OCI-LY7 (cell line): ENCODE measurements around the gene SUOX. TPM values are rescaled to one million over a fixed set of nuclear protein-coding genes. Genes with fewer than 3 reads are reported as not detected.

Experiments
- Bru-seq: library from RNA; stranded (reverse); fragments of 400-500 nt; gene quantifications from one replicate; lab custom pipeline; 2021; lab: Mats Ljungman, UMichigan
- BruChase-seq, 2 experiments: library from RNA; stranded (reverse); fragments of 400-500 nt; gene quantifications; one replicate each; lab custom pipeline; 2021; lab: Mats Ljungman, UMichigan
- BruUV-seq: library from RNA; stranded (reverse); fragments of 400-500 nt; replicated peaks from 2 replicates; lab custom pipeline; 2021; lab: Mats Ljungman, UMichigan
- CTCF ChIA-PET: fragments of 300-600 bp; sonication (Branson Sonifier 250); formaldehyde crosslinking; loops from one replicate; lab custom pipeline; 2022; ENCODE audit warnings: antibody characterized with exemption; ENCODE audit not compliant: unreplicated experiment; lab: Charles Lee
- POLR2A ChIA-PET: fragments of 300-600 bp; sonication (Branson Sonifier 250); formaldehyde crosslinking; loops from one replicate; lab custom pipeline; 2022; ENCODE audit warnings: antibody characterized with exemption; lab: Charles Lee
- DNase-seq: peaks from one replicate; pipeline ENCODE4 v3.0.0-alpha.2; 2015; ENCODE audit warnings: low spot score
- H2AFZ ChIP-seq: fragments of 200-600 bp; sonication (generic), shearing (Covaris generic); 2 replicates; pipeline ENCODE4 v1.6.1; 2014; ENCODE audit warnings: mild to moderate bottlenecking, antibody characterized with exemption, low read length, moderate library complexity
- H3K27ac ChIP-seq: fragments of 200-600 bp; sonication (generic); 2 replicates; pipeline ENCODE4 v1.5.1; 2014; ENCODE audit warnings: mixed run types, low read depth, mild to moderate bottlenecking, moderate library complexity, low read length, inconsistent platforms; ENCODE audit not compliant: poor library complexity, severe bottlenecking
- H3K36me3 ChIP-seq: fragments of 200-600 bp; sonication (generic); 2 replicates; pipeline ENCODE4 v1.6.1; 2014; ENCODE audit warnings: mild to moderate bottlenecking, antibody characterized with exemption, low read length, moderate library complexity, mixed read lengths; ENCODE audit not compliant: insufficient read depth
- H3K4me1 ChIP-seq: fragments of 200-600 bp; sonication (generic); 2 replicates; pipeline ENCODE4 v1.5.1; 2014; ENCODE audit warnings: mild to moderate bottlenecking, low read length; ENCODE audit not compliant: insufficient read depth, poor library complexity, severe bottlenecking
- H3K4me2 ChIP-seq: fragments of 200-600 bp; sonication (generic); 2 replicates; pipeline ENCODE4 v1.6.1; 2014; ENCODE audit warnings: mild to moderate bottlenecking, low read length
- H3K4me3 ChIP-seq: fragments of 200-600 bp; sonication (generic); 2 replicates; pipeline ENCODE4 v1.5.1; 2014; ENCODE audit warnings: mild to moderate bottlenecking, low read depth, low read length; ENCODE audit not compliant: poor library complexity, severe bottlenecking
- H3K79me2 ChIP-seq: fragments of 200-600 bp; sonication (generic); 2 replicates; pipeline ENCODE4 v1.6.1; 2016; ENCODE audit warnings: low read depth, mild to moderate bottlenecking, low read length, moderate library complexity, mixed read lengths; ENCODE audit not compliant: insufficient read depth
- H3K9me2 ChIP-seq: fragments of 200-600 bp; sonication (generic); 2 replicates; pipeline ENCODE4 v1.6.1; 2016; ENCODE audit warnings: mild to moderate bottlenecking, low read length, mixed read lengths; ENCODE audit not compliant: insufficient read depth
- H3K9me3 ChIP-seq: fragments of 200-600 bp; sonication (generic); 2 replicates; pipeline ENCODE4 v1.6.1; 2014; ENCODE audit warnings: mild to moderate bottlenecking, mixed run types, low read length, mixed read lengths
- H4K20me1 ChIP-seq: fragments of 200-600 bp; sonication (generic); 2 replicates; pipeline ENCODE4 v1.6.1; 2014; ENCODE audit warnings: mild to moderate bottlenecking, antibody characterized with exemption, low read length, moderate library complexity, mixed read lengths; ENCODE audit not compliant: insufficient read depth
- CTCF ChIP-seq: fragments of 200-600 bp; sonication (generic); conservative IDR thresholded peaks from 2 replicates; pipeline ENCODE4 v1.5.1; 2014; ENCODE audit warnings: mild to moderate bottlenecking, antibody characterized with exemption, low read length, moderate library complexity, mixed read lengths
- EZH2phosphoT487 ChIP-seq: fragments of 200-600 bp; sonication (generic); IDR thresholded peaks from 2 replicates; pipeline ENCODE4 v1.6.1; 2018; ENCODE audit warnings: low read depth, borderline replicate concordance, mild to moderate bottlenecking, mixed run types, antibody characterized with exemption, low read length, moderate library complexity, mixed read lengths
- intact Hi-C: fragments of 100-400 bp; cut with micrococcal nuclease; formaldehyde crosslinking; loops from one replicate; pipeline ENCODE4 v1.10.0; 2022; ENCODE audit not compliant: unreplicated experiment
- long read RNA-seq: library from polyadenylated mRNA; stranded (forward); transcript quantifications from one replicate; pipeline ENCODE4 v2.0.0, GENCODE V29; 2022
- total RNA-seq, 2 experiments: library from RNA; depleted of rRNA in 1 of 2; stranded (reverse); fragments of >200 nt in 1 of 2; shearing (Covaris generic) in 1 of 2; gene quantifications; 2 replicates each; pipeline ENCODE4 v1.2.3, GENCODE V29; 2014 to 2022

The SUOX gene
- total RNA-seq (2014; rRNA removed; shearing (Covaris generic)), result 2.5 and 2.7 TPM in 2 replicates
- total RNA-seq (2022), result 6.4 and 7.4 TPM in 2 replicates
- percentile 35 among the genes with signal in this experiment for Bru-seq, nascent RNA
- BruChase-seq, experiment 1, labeled RNA remaining after a 6-hour chase, result percentile 52 among the genes with signal in this experiment
- percentile 50 among the genes with signal in this experiment for BruChase-seq, experiment 2, labeled RNA remaining after a 2-hour chase
- long read RNA-seq, partial matches to known transcripts, result 0 of 2 reads
- long read RNA-seq, other reads (novel, unspliced or antisense), result 2 of 2 reads

GRCh38 chr12:55996715-55997534, at the start of gene SUOX:
SUOX (plus strand) TSS chr12:55997276; CDS start chr12:56002222, 4,946 bp downstream.
- no peaks in the 10 kb centered on the region for H3K9me2 ChIP-seq
- ChIA-PET POLR2A (interaction anchor here (0.9 to 1.3 kb wide), 4 partner anchors 18 to 113 kb away, joined by 3 to 9 read pairs (median 3); partner anchors contain the start of gene RAB5B), CTCF (interaction anchor here (1.0 to 1.4 kb wide), 2 partner anchors 12 to 32 kb away, joined by 3 to 4 read pairs; no protein-coding TSS in a partner anchor)
- no peak within 1 kb of the TSS for H2AFZ ChIP-seq
- H3K4me2 ChIP-seq, result no peak within 1 kb of the TSS
- no peak within 1 kb of the TSS for H3K27ac ChIP-seq
- TF ChIP-seq CTCF (no peak), EZH2phosphoT487 (no peak)
- H3K36me3 ChIP-seq, result peaks cover 23% of the 10 kb centered on the region; the same call in 1 of the 2 replicates
- H3K4me3 ChIP-seq, result no peak within 1 kb of the TSS
- DNase-seq, result no peak
- intact Hi-C loops, result loop anchor here (1.0 kb wide), 2 partner anchors 32 to 44 kb away; partner anchors contain the start of gene RPS26
- no peaks in the 10 kb centered on the region for H3K4me1 ChIP-seq
- H3K9me3 ChIP-seq, result no peaks in the 10 kb centered on the region
- no peaks in the 10 kb centered on the region for H4K20me1 ChIP-seq
- BruUV-seq, result no TSS peak
- no peaks in the 10 kb centered on the region for H3K79me2 ChIP-seq

DNA sequence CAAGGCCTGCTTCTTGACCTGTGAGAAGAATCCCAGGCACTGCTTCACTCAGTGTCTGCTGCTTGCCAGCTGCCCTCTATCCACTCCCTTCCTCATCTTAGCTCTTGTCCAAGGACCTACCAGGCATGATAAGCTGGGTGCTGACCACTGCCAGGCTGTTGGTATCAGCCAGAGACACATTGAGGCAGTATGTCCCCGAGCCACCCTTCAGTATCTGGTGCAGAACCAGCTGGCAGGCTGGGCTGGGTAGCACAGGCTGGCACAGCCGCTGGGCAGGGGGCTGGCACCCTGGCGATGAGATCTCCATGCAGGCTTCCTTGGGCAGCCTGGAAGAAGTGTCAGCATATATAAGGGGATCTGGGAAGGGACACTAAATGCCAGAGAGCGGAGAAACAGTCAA, 41.7 kb upstream of the SUOX start:
- no peaks in the 10 kb centered on the region for H4K20me1 ChIP-seq
- no TSS peak for BruUV-seq
- H3K4me3 ChIP-seq, result no peak overlapping the region
- no peak for DNase-seq
- ChIA-PET POLR2A (interaction anchor here (0.7 kb wide), 1 partner anchor 41 kb away, joined by 3 read pairs; no protein-coding TSS in a partner anchor), CTCF (no interaction called here)
- H3K4me2 ChIP-seq, result no peak overlapping the region
- H3K36me3 ChIP-seq, result peaks cover 48% of the 10 kb centered on the region
- TF ChIP-seq CTCF (no peak), EZH2phosphoT487 (no peak)
- H3K79me2 ChIP-seq, result no peaks in the 10 kb centered on the region
- no peak overlapping the region for H3K27ac ChIP-seq
- no peaks in the 10 kb centered on the region for H3K9me2 ChIP-seq
- intact Hi-C loops, result no loop called here
- no peak overlapping the region for H2AFZ ChIP-seq
- no peaks in the 10 kb centered on the region for H3K9me3 ChIP-seq
- no peaks in the 10 kb centered on the region for H3K4me1 ChIP-seq
